HepG2 (cell line): ENCODE data around the gene KCNIP3. TPM values are rescaled to one million over a fixed set of nuclear protein-coding genes. Genes with fewer than 3 reads are reported as not detected.

ENCODE experiments used
- CEBPZ ChIP-seq: IDR thresholded peaks from 2 replicates; pipeline ENCODE4 v1.6.1; 2012; ENCODE audit warnings: low read length, improper control_type of control experiment
- CREBL2 ChIP-seq: sonication (generic); formaldehyde crosslinking; IDR thresholded peaks from 2 replicates; pipeline ENCODE4 v1.8.1; 2023; ENCODE audit warnings: missing genetic modification reagents, mild to moderate bottlenecking, borderline replicate concordance
- RBM22 ChIP-seq: fragments of 200-400 bp; formaldehyde crosslinking; optimal IDR thresholded peaks from 2 replicates; pipeline ENCODE3; 2017; ENCODE audit warnings: mild to moderate bottlenecking, low read length, moderate library complexity
- SALL2 ChIP-seq: sonication (generic); formaldehyde crosslinking; IDR thresholded peaks from 2 replicates; pipeline ENCODE4 v1.8.1; 2023; ENCODE audit warnings: mild to moderate bottlenecking, missing genetic modification reagents, inconsistent platforms
- SP140L ChIP-seq: sonication (generic); formaldehyde crosslinking; IDR thresholded peaks from 2 replicates; pipeline ENCODE4 v1.4.0; 2020; ENCODE audit warnings: missing genetic modification reagents, borderline replicate concordance
- TCF12 ChIP-seq, 2 experiments: fragments of 450-650 bp in 1 of 2; sonication (generic) in 1 of 2; formaldehyde crosslinking in 1 of 2; IDR thresholded peaks; 2 replicates each; pipeline versions ENCODE4 v1.6.1 to v1.8.0; 2017 to 2022; ENCODE audit warnings: antibody characterized with exemption in 1 of 2, mild to moderate bottlenecking in 1 of 2, missing genetic modification reagents in 1 of 2, moderate library complexity in 1 of 2
- ZBTB37 ChIP-seq: sonication (generic); formaldehyde crosslinking; IDR thresholded peaks from 2 replicates; pipeline ENCODE4 v1.4.0; 2020; ENCODE audit warnings: mild to moderate bottlenecking, missing genetic modification reagents
- ZBTB40 ChIP-seq, 2 experiments: fragments of 450-650 bp in 1 of 2; sonication (generic) in 1 of 2; formaldehyde crosslinking in 1 of 2; IDR thresholded peaks; 2 replicates each; pipeline versions ENCODE4 v1.6.1 to v1.8.0; 2016 to 2022; ENCODE audit warnings: antibody characterized with exemption in 1 of 2, mild to moderate bottlenecking in 1 of 2, missing genetic modification reagents in 1 of 2
- ZBTB49 ChIP-seq: sonication (generic); formaldehyde crosslinking; IDR thresholded peaks from 2 replicates; pipeline ENCODE4 v1.4.0; 2020; ENCODE audit warnings: missing genetic modification reagents, borderline replicate concordance
- polyA plus RNA-seq, 8 experiments: library from polyadenylated mRNA; depleted of rRNA in 3 of 8; stranded (reverse) in 7 of 8; unstranded in 1 of 8; fragments of >200 nt; fragmentation: Illumina TruSeq in 4 of 8; extraction: Trizol in 4 of 8; gene quantifications; 2 replicates each; pipeline versions ENCODE4 v1.2.1 to v1.2.3, GENCODE V29; 2011 to 2016; ENCODE audit warnings: low read depth in 4 of 8, missing spikeins in 1 of 8, mixed read lengths in 1 of 8; ENCODE audit not compliant: insufficient read depth in 1 of 8
- total RNA-seq, 5 experiments: library from RNA; depleted of rRNA; stranded (reverse); fragments of >200 nt; fragmentation: Illumina TruSeq; extraction: Trizol; gene quantifications; 2 replicates each; pipeline ENCODE4 v1.2.3, GENCODE V29; 2016; ENCODE audit warnings: low read depth in 1 of 5

The KCNIP3 gene
- total and polyA plus RNA-seq, 2 of the 13 experiments (the other 11 are each of a cell fraction or from before 2014, with no cell fraction given): not detected

- TF ChIP-seq TCF12 (IDR thresholded peaks at IDR 0.05): no peak
- no peak for TF ChIP-seq TCF12 (CRISPR knock-in tag; IDR thresholded peaks at IDR 0.05)
- no peak for TF ChIP-seq RBM22
- no peak for TF ChIP-seq SP140L (CRISPR knock-in tag)
- no peak for TF ChIP-seq ZBTB40 (IDR thresholded peaks at IDR 0.05)
- TF ChIP-seq ZBTB40 (CRISPR knock-in tag; IDR thresholded peaks at IDR 0.05): no peak
- TF ChIP-seq SALL2: no peak
- no peak for TF ChIP-seq ZBTB37
- TF ChIP-seq ZBTB49 (CRISPR knock-in tag): no peak
- TF ChIP-seq CEBPZ: no peak
- TF ChIP-seq CREBL2 (CRISPR knock-in tag): no peak
- TF ChIP-seq, all 625 proteins: peak for 0
These were observed 56.7 kb downstream of the KCNIP3 start (continued) for GRCh38 chr2:95353613-95354468.
